ENCODE data around the gene LRRC38.
"Not testable (repeated sequence)": the region's sequence is repeated elsewhere in the genome, so short reads cannot be mapped to it uniquely, and the experiment has no call there.

The LRRC38 gene

GRCh38 chr1:13461977-13462376 lies 51.8 kb downstream of the LRRC38 start:
- DNase-seq (ENCODE audit: low read depth): no peak

- DNase-seq (ENCODE audit: low read depth): no peak
These were observed 56.8 kb downstream of the LRRC38 start for GRCh38 chr1:13456904-13457532.

GRCh38 chr1:13451399-13451965 lies 62.3 kb downstream of the LRRC38 start:
- DNase-seq (ENCODE audit: low read depth): no peak

- no peak for DNase-seq (ENCODE audit: low read depth)
These were observed 63.6 kb downstream of the LRRC38 start for GRCh38 chr1:13450204-13450603.

- DNase-seq (ENCODE audit: low read depth): no peak
These were observed 70.3 kb downstream of the LRRC38 start for GRCh38 chr1:13443335-13443979.

- DNase-seq (ENCODE audit: low read depth): not testable (repeated sequence)
These were observed 74.6 kb downstream of the LRRC38 start for GRCh38 chr1:13439104-13439783.

- no peak for DNase-seq (ENCODE audit: low read depth)
These were observed 78.3 kb downstream of the LRRC38 start for GRCh38 chr1:13435458-13435857.

GRCh38 chr1:13433694-13434358 lies 80.0 kb downstream of the LRRC38 start:
- not testable (repeated sequence) for DNase-seq (ENCODE audit: low read depth)

GRCh38 chr1:13432251-13432650 lies 81.6 kb downstream of the LRRC38 start:
- no peak for DNase-seq (ENCODE audit: low read depth)

GRCh38 chr1:13430495-13430894 lies 83.3 kb downstream of the LRRC38 start:
- no peak for DNase-seq (ENCODE audit: low read depth)

Measured in amniotic epithelial cell (primary cell).